Measurements from ENCODE around the gene ASB2. TPM values are rescaled to one million over a fixed set of nuclear protein-coding genes. Genes with fewer than 3 reads are reported as not detected.
A peak's percentile ranks its signal among the peaks of the same experiment; 100 is the strongest.

ASB2 gene
- total RNA-seq, 8 experiments from 2014 or later, result 0.07 to 2.1 (median 0.76) TPM

DNA sequence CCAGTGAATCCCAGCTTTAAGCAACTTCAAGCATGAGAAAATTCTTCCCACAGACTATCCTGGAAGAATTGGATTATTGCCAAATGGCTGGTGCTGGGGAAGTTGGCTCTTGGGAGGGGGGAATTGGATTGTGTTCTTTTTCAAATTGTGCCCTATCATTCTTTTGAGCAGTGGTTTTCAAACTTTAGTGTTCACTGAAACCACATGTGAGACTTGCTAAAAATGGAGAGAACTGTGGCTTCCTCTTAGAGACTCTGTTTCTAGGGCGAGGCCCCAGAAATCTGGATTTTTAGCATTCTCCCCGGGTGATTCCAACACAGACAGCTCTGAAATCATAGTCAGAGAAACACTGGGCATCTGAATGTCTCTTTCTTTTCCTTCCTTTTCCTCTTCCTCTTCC, 35.4 kb upstream of the ASB2 start:
- peak in 3 of 8 experiments; percentile 48 to 67 (median 54) for ATAC-seq (replicated peaks in 6 of 8)
- peaks cover 0 to 20% of the 10 kb centered on the region in 2 donors for H3K4me1 ChIP-seq (replicated peaks in 1 of 2)
- in situ Hi-C loops (cut with MboI; ENCODE audit: low pct_unique_long_range_greater_than_20kb in 2 of 9, low sequenced_read_pairs in 9 of 9, unreplicated experiment in 9 of 9), result no loop called here
- H3K27ac ChIP-seq, result no peak overlapping the region
- no peak overlapping the region for H3K4me3 ChIP-seq
- 0 to 100% (median 39%) methylated on average over 1 to 2 of the region's 2 CpGs; no CpG with 5 or more reads in 6 of the 10 experiments for WGBS, 10 experiments

DNA sequence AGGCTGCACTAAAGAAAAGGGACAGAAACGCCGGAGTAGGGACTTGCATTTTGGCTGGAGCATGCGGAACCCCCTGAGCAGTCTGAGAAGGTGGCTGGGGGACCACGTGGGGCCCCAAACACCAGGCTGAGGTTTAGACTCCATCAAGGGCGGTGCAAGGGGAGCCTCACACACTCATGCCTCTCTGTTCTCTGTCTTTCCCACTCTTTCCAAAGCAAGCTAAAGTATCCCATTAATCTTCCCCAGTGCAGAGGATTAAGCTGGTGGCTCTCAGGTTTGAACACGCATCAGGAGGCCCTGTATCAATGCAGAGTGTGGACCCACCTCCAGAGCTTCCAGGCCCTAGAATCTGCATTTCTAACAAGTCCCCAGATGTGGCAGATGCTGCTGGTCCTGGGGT, 34.3 kb upstream of the ASB2 start:
- H3K4me1 ChIP-seq (replicated peaks in 1 of 2), result peaks cover 0 to 20% of the 10 kb centered on the region in 2 donors
- WGBS, 10 experiments, result 20 to 100% (median 88%) methylated on average over 1 to 5 of the region's 6 CpGs; no CpG with 5 or more reads in 5 of the 10 experiments
- ATAC-seq (replicated peaks in 6 of 8), result no peak
- no peak overlapping the region for H3K27ac ChIP-seq
- in situ Hi-C loops (cut with MboI; ENCODE audit: low pct_unique_long_range_greater_than_20kb in 2 of 9, low sequenced_read_pairs in 9 of 9, unreplicated experiment in 9 of 9), result no loop called here
- no peak overlapping the region for H3K4me3 ChIP-seq

DNA sequence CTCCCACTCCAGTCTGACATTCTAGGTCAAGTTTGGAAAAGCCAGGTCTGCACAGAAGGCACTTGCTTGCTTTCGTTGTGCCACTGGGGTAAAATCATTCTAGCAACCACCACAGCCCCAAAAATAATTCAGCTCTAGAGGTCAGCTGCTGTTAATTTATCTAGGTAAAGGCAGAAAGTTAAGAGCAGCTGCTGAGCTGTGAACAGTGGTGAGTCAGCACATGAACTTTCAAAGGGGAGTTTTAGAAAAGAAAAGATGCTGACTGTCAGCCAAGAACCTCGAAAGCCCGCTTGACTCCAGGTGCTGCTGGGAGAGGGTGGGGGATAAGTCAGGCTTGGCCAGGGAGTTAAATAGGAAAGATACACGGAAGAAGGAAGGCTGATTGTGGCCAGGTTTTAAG, 33.4 kb upstream of the ASB2 start:
- Histone ChIP-seq H3K4me1 (replicated peaks in 1 of 2) (peaks cover 0 to 19% of the 10 kb centered on the region in 2 donors), H3K4me3 (no peak overlapping the region), H3K27ac (no peak overlapping the region)
- in situ Hi-C loops (cut with MboI; ENCODE audit: low pct_unique_long_range_greater_than_20kb in 2 of 9, low sequenced_read_pairs in 9 of 9, unreplicated experiment in 9 of 9), result no loop called here
- 0 to 43% (median 13%) methylated on average over 1 to 4 of the region's 4 CpGs; no CpG with 5 or more reads in 2 of the 10 experiments for WGBS, 10 experiments
- peak in 5 of 8 experiments; percentile 38 to 64 (median 51) for ATAC-seq (replicated peaks in 6 of 8)

DNA sequence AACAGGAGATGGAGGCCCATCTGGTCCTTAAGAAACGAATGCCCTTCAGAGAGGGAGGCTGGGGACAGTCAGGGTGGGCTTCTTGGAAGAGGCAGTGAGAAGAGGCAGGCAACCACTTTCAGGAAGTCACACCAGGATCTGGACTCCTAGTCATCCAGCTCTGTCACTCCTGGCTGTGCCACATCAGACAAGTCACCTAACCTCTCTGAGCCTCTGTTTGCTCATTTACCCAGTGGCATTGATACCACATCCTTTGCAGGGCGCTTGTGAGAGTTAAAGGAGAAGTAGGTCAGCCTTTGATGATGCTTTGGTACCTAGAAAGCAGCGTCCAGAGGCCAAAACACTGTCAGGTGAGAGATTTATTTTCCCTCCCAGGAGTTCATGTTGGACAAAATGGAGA, 31.9 kb upstream of the ASB2 start:
- ATAC-seq (replicated peaks in 6 of 8), result no peak
- Histone ChIP-seq H3K4me1 (replicated peaks in 1 of 2) (peaks cover 0 to 13% of the 10 kb centered on the region in 2 donors), H3K27ac (no peak overlapping the region), H3K4me3 (no peak overlapping the region)
- in situ Hi-C loops (cut with MboI; ENCODE audit: low pct_unique_long_range_greater_than_20kb in 2 of 9, low sequenced_read_pairs in 9 of 9, unreplicated experiment in 9 of 9), result no loop called here
- WGBS, 10 experiments, result 47 to 100% (median 72%) methylated on average over 1 to 3 of the region's 3 CpGs; no CpG with 5 or more reads in 2 of the 10 experiments

DNA sequence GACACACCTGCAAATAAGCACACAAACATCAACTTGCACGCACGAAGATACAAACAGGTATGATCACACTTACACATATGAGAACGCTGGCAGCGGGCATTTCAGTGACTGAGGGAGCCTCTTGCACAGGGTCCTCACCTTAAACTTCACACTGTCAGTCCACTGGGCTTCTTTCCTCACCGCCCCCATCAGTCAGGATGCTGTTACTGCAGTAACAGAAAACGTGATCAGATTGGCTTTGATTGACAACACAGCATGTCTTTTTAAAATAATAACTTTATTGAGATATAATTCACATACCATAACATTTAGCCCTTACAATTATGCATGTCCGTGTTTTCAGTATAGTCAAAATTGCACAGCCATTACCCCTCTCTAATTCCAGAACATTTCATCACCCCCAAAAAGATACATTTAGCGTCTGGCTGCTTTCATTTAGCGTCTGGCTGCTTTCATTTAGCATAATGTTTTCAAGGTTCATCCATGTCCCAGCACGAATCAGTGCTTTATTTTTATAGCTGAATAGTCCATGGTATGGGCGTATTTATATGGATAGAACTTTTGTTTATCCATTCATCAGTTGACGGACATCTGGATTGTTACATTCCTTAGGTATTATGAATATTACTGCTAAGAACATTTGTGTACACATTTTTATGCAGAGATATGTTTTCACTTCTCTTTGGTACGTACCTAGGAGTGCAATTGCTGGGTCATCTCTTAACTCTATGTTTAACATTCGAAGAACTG, 29.1 kb upstream of the ASB2 start:
- ATAC-seq (replicated peaks in 6 of 8), result peak in 3 of 8 experiments; percentile 25 to 76 (median 37)
- Histone ChIP-seq H3K4me3 (no peak overlapping the region), H3K4me1 (replicated peaks in 1 of 2) (peaks cover 0 to 6% of the 10 kb centered on the region in 2 donors), H3K27ac (no peak overlapping the region)
- in situ Hi-C loops (cut with MboI; ENCODE audit: low pct_unique_long_range_greater_than_20kb in 2 of 9, low sequenced_read_pairs in 9 of 9, unreplicated experiment in 9 of 9), result no loop called here
- 7 to 60% (median 49%) methylated on average over 2 to 13 of the region's 14 CpGs for WGBS, 10 experiments

DNA sequence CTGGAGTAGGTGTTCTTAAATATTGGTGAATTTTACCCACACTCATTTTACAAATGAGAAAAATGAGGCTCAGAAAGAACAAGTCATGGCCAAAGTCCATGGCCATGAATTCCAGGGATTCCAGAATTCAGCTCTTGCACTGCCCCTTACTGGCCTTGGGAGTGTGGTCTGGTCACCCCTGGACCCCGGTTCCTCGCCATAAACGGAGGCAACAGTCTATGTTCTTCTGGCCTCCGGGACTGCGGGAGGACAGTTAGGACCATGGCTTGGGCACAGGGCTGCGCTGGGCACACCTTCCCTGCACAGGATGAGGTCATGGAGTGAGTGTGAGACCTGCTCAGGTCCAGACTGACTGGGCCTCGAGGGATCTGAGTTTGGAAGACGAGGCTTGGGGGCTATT, 27.6 kb upstream of the ASB2 start:
- no peak for ATAC-seq (replicated peaks in 6 of 8)
- Histone ChIP-seq H3K4me1 (replicated peaks in 1 of 2) (no peaks in the 10 kb centered on the region), H3K4me3 (no peak overlapping the region), H3K27ac (no peak overlapping the region)
- in situ Hi-C loops (cut with MboI; ENCODE audit: low pct_unique_long_range_greater_than_20kb in 2 of 9, low sequenced_read_pairs in 9 of 9, unreplicated experiment in 9 of 9), result no loop called here
- 29 to 100% (median 90%) methylated on average over 1 to 5 of the region's 8 CpGs; no CpG with 5 or more reads in 3 of the 10 experiments for WGBS, 10 experiments

DNA sequence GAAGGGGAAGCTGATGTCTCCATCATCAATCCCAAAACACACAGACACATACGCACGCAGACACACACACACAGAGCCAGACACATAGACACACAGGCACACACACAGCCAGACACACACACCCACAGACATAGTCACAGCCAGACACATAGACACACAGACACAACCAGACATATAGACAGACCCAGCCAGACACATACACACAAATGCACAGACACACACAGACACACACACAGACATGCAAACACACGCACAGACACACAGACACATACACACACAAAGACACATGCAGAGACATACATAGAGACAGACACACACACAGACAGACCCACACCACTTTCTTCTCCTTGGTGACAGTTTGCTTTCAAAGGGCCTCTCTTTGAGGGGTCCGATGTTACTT, 27.0 kb upstream of the ASB2 start:
- in situ Hi-C loops (cut with MboI; ENCODE audit: low pct_unique_long_range_greater_than_20kb in 2 of 9, low sequenced_read_pairs in 9 of 9, unreplicated experiment in 9 of 9), result no loop called here
- Histone ChIP-seq H3K4me1 (replicated peaks in 1 of 2) (no peaks in the 10 kb centered on the region), H3K4me3 (no peak overlapping the region), H3K27ac (no peak overlapping the region)
- WGBS, 10 experiments, result 31 to 92% (median 87%) methylated on average over 1 to 3 of the region's 4 CpGs; no CpG with 5 or more reads in 6 of the 10 experiments
- no peak for ATAC-seq (replicated peaks in 6 of 8)

DNA sequence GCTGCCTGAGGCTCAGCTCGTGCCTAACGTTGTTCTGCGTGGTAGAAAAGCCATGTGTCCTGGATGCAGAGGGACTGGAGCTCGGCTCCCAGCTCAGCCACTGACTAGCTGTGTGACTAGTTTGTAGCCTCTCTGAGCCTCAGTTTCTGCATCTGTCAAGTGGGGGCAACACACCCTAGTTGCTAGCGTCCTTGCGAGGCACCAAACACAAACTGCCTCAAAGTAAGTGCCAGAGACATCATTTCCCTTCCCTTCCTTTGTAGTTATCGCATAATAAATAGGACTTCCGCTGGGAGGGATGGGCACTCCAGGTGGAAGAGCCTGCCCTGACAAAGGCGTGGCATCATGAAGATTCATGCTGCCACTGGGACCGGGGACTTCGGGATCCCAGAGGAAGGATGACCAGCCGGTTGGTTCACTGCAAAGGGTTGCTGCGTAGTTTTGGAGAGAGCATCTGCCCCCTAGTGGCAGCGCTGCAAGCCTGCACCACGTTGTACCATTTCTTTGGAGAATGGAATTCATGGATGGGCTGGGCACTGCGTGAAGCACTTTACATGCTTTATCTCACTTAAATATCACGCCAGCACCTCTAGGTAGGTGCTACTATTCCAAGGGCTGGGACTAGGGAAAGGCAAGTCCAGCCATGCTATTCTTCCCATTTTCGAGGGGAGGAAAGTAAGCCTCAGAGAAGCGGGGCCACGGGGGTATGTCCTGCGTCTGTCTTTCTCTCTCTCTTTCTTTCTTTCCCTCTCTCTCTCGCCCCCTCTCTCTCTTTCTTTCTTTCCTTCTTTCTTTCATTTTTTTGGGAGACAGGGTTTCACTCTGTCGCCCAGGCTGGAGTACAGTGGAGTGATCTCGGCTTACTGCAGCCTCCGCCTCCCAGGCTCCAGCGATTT, 25.4 kb upstream of the ASB2 start:
- in situ Hi-C loops (cut with MboI; ENCODE audit: low pct_unique_long_range_greater_than_20kb in 2 of 9, low sequenced_read_pairs in 9 of 9, unreplicated experiment in 9 of 9), result no loop called here
- no peak overlapping the region for H3K27ac ChIP-seq
- no peaks in the 10 kb centered on the region for H3K4me1 ChIP-seq (replicated peaks in 1 of 2)
- H3K4me3 ChIP-seq, result no peak overlapping the region
- WGBS, 10 experiments, result 0 to 60% (median 23%) methylated on average over 2 to 12 of the region's 26 CpGs; no CpG with 5 or more reads in 2 of the 10 experiments
- ATAC-seq (replicated peaks in 6 of 8), result peak; percentile 73 to 90 (median 86)

DNA sequence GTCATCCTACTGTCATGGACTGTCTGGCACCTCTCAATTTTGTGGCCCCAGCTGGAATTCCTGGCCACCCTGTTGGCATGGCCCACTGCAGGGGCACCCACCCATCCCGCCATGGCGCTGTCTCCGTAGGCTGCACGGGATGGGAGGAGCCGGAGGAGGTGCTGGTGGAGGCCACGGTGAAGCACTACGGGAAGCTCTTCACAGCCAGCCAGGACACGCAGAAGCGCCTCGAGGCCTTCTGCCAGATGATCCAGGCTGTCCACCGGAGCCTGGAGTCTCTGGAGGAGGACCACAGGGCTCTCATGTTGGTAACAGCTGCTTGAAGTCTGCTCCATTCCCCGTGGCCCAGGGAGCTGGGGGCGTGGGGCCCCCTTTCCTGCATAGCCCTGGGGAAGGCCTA, 24.6 kb upstream of the ASB2 start:
- in situ Hi-C loops (cut with MboI; ENCODE audit: low pct_unique_long_range_greater_than_20kb in 2 of 9, low sequenced_read_pairs in 9 of 9, unreplicated experiment in 9 of 9), result no loop called here
- H3K4me3 ChIP-seq, result no peak overlapping the region
- peak in 4 of 8 experiments; percentile 2 to 7 (median 4) for ATAC-seq (replicated peaks in 6 of 8)
- H3K27ac ChIP-seq, result no peak overlapping the region
- WGBS, 10 experiments, result 30 to 86% (median 80%) methylated on average over 1 to 8 of the region's 13 CpGs; no CpG with 5 or more reads in 7 of the 10 experiments
- H3K4me1 ChIP-seq (replicated peaks in 1 of 2), result no peaks in the 10 kb centered on the region

DNA sequence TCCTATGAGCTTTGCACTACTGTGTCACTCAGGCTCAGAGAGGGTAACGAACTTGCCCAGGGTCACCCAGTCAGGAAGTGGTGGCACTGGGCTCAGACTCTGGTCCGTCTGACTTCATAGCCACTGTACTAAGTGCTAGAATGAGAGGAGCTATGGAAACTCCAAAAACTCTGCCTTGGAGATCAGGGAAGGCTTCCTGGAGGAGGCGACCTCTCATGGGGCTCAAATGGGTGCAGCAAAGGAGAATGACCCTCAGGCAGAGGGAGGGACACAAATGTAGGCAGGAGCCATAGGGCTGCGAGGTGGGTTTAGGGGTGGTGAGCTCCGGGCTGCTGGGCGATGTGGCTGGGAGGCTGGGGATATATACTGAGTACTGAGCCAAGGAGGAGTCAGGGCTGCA, 23.9 kb upstream of the ASB2 start:
- Histone ChIP-seq H3K4me1 (replicated peaks in 1 of 2) (no peaks in the 10 kb centered on the region), H3K27ac (no peak overlapping the region), H3K4me3 (no peak overlapping the region)
- no peak for ATAC-seq (replicated peaks in 6 of 8)
- in situ Hi-C loops (cut with MboI; ENCODE audit: low pct_unique_long_range_greater_than_20kb in 2 of 9, low sequenced_read_pairs in 9 of 9, unreplicated experiment in 9 of 9), result no loop called here
- WGBS, 10 experiments, result 67 to 100% (median 86%) methylated on average over 1 to 6 of the region's 6 CpGs; no CpG with 5 or more reads in 2 of the 10 experiments

DNA sequence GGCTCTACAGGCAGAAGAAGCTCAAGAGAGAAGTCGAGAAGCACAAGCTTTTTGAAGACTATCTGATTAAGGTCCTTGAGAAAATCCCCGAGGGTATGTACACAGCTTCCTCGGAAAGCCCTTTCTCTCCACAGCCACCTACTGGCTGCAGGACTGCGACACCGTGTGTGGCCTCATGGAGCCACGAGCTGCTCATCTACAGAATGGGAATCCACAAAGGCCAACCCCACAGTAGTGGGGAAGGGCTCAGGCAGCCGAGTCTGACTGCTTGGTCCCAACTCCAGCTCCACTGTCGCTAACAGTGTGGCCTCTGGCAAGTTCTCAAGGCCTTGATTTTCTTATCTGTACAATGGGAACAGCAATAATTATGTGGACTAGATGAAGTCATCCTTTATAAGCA, 23.2 kb upstream of the ASB2 start:
- WGBS, 10 experiments, result 60 to 92% (median 80%) methylated on average over 1 to 7 of the region's 8 CpGs; no CpG with 5 or more reads in 3 of the 10 experiments
- Histone ChIP-seq H3K4me3 (no peak overlapping the region), H3K27ac (no peak overlapping the region), H3K4me1 (replicated peaks in 1 of 2) (no peaks in the 10 kb centered on the region)
- in situ Hi-C loops (cut with MboI; ENCODE audit: low pct_unique_long_range_greater_than_20kb in 2 of 9, low sequenced_read_pairs in 9 of 9, unreplicated experiment in 9 of 9), result loop anchor here in 1 of 9 experiments (10.0 kb wide), 1 partner anchor 55 kb away; no protein-coding TSS in a partner anchor
- no peak for ATAC-seq (replicated peaks in 6 of 8)

DNA sequence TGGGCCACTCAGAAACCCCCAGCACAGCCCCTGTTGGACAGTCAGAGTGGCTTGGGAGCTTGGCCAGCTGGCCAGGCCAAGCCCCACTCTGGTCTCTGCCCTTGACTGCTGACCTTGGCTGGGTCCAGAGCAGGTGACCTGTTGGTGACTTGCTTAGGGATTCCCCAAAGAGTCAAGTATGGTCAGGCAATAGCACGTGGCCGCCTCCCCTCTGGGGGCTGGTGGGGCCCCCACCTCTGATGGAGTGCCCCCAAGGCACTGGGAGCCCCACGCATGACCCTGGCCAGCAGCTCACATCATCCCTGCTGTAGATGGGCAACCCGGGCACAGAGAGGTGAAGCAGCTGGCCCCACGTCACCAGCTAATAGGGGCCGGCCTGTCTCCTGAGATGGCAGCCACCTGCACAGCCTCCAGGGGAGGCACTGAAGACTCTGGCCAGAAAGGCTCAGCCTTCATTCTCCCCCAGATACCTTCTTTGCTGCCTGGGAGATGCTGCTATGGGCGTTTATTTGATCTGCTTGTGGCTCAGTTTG, 22.6 kb upstream of the ASB2 start:
- WGBS, 10 experiments, result 83% methylated on average over 1 of the region's 7 CpGs; no CpG with 5 or more reads in 9 of the 10 experiments
- in situ Hi-C loops (cut with MboI; ENCODE audit: low pct_unique_long_range_greater_than_20kb in 2 of 9, low sequenced_read_pairs in 9 of 9, unreplicated experiment in 9 of 9), result loop anchor here in 1 of 9 experiments (10.0 kb wide), 1 partner anchor 54 kb away; no protein-coding TSS in a partner anchor
- ATAC-seq (replicated peaks in 6 of 8), result peak in 1 of 8 experiments; percentile 11
- Histone ChIP-seq H3K4me1 (replicated peaks in 1 of 2) (no peaks in the 10 kb centered on the region), H3K27ac (no peak overlapping the region), H3K4me3 (no peak overlapping the region)
